Stimulated activated CD8-positive, alpha-beta memory T cell treated with anti-CD3 and anti-CD28 coated beads, Interleukin-12 subunit alpha, Interleukin-12 subunit beta, amount 100 ng/mL, for 4 hours (primary cell): ENCODE results near the gene PRKG1.
"Not testable (repeated sequence)": the region's sequence is repeated elsewhere in the genome, so short reads cannot be mapped to it uniquely, and the experiment has no call there.

Experiments
- DNase-seq: peaks from one replicate; pipeline ENCODE4 v3.0.0-alpha.2; 2020; ENCODE audit warnings: low read depth

Gene PRKG1

DNA sequence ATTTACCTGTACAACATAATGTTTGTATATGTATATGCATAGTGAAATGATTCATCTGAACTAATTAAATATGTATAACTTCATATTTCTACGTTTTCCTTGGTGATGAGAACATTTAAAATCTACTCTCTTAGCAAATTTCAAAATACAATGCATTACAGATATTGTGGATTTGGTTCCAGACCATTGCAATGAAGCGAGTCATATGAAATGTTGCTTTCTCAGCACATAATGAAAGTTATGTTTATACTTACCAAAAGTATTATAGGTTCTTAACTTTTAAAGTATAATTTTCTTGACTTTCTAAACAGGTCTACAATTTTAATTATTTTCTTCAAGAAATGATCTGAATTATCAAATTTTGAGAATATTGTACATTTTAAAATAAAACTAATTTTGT, 435.9 kb downstream of the PRKG1 start:
- DNase-seq, result no peak

DNA sequence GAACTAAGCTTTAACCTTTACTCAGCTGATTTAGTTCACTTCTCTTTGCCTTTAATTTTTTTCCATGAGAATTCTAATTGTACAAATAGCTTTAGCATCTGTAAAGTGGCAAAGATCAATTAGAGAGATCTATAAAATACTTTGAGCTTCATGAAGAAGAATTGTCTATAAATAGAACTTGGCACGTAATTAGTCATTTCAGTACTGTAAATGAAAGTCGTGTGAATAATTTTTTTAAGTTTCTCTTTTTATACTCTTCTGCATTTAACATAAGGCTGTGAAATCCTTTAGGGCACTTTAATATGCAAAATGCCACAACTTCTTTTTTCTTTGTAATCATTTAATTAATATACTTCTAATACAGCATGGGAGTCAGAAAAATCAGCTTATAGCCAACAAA, 447.3 kb downstream of the PRKG1 start:
- no peak for DNase-seq

DNA sequence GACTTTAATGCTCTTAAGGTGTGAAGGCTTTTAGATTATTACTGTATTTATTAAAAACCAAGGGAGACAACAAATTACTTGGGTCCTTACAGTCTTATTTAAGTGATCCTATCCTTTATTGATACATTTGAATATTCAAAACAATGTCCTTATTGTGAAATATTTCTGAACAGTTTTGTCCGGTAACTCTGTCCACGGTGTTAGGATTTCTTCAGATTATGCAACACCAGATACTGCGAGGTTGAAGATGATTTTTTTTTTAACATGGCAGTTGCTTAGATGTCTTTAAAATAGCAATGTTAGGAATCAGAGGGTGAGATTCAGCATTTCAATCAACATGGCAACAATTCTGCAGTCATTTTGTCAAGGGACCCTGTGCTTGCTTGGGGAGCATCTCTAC, 448.6 kb downstream of the PRKG1 start:
- no peak for DNase-seq

DNA sequence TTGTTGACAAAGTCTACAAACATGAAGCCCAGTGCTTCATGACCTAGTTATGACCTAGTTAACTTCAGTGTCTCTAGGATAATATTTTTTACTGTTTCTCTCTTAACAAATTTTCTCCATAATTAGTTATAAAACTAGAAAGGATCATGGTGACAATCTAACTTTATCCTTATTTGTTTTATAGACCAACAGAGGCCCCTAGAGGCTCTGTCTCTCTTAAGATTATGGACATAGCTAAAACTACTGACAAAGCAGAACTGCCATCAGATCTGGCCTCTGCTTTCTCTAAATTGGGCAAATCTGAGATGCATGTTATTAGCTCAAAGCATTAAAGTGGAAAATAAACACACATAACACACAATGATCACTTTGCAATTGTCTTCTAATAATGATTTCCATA, 449.2 kb downstream of the PRKG1 start:
- DNase-seq, result no peak

- no peak for DNase-seq
These were observed 449.8 kb downstream of the PRKG1 start for GRCh38 chr10:51524041-51524440.

DNA sequence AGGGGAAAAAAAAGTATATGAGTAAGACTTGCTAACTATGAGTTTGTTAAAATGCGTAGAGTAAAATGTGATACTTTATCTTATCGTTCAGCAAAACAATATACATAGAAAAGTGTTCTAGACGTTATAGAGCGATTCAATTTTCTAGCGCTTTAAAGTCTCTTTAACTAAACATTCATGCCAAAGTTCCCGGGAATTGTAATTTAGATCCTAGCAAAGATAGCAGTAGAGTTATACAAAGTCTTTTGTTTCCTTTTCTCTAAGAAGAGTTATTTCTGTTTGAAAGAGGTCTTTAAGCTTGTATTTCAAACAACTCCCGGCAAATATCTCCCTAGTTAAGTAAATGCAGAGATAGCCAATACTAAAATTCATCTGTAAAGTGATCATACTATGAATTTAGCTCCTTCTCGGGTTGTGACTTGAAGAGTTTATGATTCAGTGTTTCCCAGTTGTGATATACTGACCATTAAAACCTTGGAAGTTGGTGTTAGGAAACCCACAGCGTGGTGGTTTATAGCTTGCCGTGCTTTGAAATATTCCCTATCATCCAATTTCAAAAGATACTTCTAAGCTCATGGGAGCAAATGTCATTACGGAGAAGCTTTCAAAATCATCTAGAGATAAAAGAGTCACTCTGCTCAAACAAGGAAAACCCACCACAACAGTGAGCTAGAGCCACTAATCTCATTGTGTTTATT, 453.4 kb downstream of the PRKG1 start:
- no peak for DNase-seq

- DNase-seq, result no peak
These were observed 454.2 kb downstream of the PRKG1 start for GRCh38 chr10:51528527-51528926.

- no peak for DNase-seq
These were observed 456.3 kb downstream of the PRKG1 start for GRCh38 chr10:51530541-51530940.

DNA sequence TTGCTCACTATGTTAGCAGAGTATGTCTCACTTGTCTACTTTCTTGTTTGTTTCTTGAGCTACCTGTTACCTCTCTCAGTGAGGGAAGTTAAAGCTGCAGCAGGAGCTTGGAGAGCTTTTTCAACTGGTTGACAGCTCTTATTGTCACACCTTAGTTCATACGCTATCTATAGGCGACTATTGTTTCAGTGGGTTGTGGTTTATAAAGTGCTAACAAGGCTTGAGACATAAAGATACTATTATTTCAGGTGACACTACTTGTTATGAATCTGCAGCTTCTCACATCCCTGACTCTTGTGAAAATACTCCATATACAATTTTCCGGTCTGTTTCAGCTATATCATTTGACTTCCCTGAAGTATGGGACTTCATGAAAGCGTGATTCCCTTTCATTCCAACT, 457.8 kb downstream of the PRKG1 start:
- no peak for DNase-seq

DNA sequence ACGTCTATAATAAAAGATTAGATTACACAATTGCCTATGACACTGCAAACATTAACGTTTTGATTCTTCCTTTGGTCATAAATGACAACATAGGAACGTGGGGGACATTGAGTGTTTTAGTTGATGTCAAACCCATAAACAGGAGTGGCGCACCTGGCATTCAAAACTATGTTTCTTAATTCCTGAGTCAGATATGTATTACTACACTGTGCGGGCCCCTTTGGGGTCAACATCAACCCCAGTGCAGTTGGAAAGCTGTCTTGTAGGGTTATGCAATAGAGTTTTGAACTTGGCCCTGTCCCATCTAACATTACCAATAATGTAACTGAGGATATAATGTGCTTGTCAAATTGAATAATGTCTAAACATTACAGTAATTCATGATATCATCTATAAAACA, 468.6 kb downstream of the PRKG1 start:
- DNase-seq, result no peak

- DNase-seq, result no peak
These were observed 470.6 kb downstream of the PRKG1 start for GRCh38 chr10:51544933-51545332.

DNA sequence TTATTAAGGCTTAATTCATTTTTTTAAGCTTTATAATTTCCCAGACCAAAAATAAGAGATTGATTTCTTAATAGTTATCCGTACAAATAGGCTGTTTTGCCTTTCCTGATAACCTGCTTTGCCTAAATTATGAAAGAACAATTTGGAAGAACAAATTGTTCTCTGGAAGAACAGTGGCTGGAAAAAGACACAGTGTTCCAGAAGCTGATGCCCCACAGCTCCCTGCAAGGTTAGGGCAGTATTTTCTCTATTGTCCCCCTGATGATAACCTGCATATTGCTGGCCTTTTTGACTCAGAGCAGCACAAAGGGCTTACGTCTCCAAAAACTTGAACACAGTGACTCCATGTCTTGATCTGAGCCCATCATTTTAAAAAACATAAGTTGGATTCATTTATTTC, 473.7 kb downstream of the PRKG1 start:
- no peak for DNase-seq

DNA sequence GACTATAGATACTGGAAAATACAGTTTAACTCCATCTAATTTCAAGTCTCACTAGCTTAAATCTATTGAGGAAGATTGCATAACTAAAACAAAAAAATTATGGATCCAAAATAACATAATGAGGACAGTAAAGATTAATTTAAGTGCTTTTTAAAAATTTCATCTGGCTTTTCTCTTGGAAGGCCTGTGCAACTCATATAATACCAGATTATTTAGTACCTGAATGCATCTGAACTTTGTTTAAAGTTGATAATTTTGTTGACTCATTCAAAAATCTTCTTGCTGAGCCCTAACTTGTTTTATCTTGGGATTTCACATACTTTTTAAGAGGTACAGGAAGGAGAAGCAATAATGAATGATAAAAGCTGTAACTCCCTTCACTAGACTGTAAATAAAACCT, 478.6 kb downstream of the PRKG1 start:
- DNase-seq, result no peak

DNA sequence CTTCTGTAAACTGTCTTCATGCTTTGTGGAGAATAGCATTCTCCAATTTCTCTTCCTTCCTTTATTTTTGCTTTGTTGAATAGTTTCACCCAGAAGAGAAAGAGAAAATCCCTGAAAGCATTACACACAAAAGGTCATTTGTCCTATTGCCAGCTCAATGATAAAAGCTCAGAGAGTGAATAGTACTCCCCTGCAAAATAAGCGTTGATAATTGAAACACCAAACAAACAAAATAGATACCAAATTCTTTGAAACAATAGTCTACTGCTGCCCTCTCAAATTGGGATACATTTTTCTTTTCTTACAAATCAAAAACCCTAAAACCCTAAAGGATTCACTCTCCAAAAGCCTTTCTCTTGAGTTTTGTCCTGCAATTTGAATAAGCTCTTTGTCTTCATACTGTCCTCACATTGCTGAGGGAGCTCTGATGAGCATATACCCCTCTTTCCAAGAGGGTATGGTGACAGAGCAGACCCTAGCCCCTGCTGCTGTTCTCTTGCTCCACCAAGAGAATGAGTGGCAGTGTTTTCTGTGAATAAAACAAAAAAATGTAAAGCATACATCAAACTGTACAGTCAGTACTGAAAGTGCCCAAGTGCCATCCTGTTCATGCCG, 490.7 kb downstream of the PRKG1 start:
- DNase-seq, result no peak

GRCh38 chr10:51567271-51567670, 493.0 kb downstream of the PRKG1 start:
- no peak for DNase-seq

DNA sequence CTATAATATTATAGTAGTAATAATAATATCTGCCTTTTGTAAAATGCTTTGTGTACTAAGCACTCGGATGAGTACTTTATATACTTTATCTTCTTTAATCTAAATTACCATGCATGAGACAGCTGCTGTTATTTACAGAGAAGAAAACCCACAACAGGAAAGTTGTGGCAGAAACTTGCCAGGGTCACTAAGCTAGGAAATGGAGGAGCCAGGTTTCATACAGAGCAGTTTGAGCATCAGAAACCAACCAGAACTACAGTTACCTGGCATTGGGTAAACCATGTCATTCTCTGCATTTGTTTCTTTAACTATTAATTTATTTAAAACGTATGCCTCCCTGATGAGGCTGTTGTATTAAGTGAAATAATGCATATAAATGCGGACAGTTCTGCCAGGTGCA, 495.2 kb downstream of the PRKG1 start:
- no peak for DNase-seq

DNA sequence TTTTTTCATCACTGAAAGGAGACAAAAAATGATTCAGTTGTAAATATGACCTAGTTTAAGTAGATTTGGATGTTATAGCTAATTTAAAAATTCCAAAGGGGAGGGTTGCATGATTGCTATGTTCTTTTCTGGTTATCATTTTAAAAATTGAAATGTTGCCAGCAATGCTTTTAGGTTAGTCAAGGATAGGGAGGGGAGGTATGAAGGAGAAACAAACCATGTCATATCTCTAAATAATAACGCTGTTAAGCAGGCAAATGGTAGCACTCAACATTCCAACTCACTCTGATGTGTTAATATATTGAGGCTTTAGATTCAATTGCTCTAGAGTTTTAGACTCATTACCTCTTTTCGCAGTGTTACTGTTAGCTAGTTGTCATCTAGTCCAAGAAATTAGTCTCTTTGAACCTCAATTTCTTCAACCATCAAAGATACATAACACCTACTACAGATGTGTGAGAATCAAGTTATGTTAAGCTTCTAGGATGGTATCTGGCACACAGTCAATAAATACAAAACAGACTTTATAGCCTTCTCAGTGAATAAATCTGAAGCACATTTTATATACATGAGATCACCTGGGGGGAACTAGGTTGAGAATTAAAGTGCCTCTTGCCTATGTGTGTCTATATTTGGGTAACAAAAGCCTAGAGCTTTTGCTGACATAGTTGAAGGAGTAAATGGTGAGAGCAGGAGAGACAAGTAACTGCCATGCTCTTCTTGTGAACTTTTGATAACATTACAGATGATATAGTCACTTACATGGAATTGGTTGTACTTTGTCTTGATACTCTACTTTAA, 500.2 kb downstream of the PRKG1 start:
- no peak for DNase-seq

DNA sequence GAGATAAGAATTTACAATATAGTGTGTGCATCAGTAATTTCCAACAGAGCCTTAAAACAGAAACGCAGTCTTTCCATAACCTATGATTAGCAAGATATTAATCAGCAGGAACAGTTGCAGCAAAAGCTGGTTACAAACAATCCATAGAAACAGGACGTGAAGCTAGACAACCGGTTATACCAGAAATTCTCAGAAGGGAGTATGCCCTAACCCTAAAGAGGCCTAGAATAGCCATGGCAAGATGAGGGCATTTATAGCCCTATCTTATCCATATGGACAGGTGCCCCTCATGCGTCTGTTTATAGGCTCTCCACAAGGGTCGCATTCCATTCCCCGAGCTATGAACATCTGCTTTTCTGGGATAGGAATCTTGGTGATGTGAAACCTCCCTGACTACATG, 506.9 kb downstream of the PRKG1 start:
- not testable (repeated sequence) for DNase-seq

DNA sequence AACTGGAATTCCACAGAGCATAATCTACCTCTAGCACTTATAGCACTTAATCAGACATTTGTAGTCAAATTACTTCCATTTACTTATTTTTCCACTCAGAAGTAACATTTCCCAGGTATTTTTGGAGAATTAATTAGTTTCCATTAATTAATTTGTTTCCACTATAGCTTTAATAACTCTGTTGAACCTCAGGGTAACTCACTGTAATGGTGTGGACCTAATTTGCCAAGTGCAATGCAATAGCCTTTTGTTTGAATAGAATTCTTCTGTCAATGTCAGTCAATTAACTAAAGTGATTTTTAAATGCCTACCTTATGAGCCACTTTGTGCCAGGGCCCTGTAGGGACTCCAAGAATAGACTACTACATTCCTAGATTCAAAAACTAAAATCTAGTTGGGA, 509.7 kb downstream of the PRKG1 start:
- DNase-seq, result no peak

DNA sequence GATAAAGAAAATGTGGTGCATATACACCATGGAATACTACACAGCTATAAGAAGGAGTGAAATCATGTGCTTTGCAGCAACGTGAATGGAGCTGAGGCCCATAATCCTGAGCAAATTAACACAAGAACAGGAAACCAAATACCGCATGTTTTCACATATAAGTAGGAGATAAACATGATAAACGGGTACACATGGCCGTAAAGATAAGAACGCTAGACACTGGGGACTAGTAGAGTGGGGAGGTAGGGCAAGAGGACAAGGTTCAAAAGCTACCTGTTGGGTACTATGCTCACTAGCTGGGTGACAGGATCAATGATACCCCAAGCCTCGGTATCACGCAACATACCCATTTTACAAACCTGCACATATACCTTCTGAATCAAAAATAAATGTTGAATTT, 511.5 kb downstream of the PRKG1 start:
- DNase-seq, result no peak

- DNase-seq, result no peak
These were observed 514.7 kb downstream of the PRKG1 start for GRCh38 chr10:51588984-51589383.

- DNase-seq, result no peak
These were observed 516.5 kb downstream of the PRKG1 start for GRCh38 chr10:51590818-51591217.

DNA sequence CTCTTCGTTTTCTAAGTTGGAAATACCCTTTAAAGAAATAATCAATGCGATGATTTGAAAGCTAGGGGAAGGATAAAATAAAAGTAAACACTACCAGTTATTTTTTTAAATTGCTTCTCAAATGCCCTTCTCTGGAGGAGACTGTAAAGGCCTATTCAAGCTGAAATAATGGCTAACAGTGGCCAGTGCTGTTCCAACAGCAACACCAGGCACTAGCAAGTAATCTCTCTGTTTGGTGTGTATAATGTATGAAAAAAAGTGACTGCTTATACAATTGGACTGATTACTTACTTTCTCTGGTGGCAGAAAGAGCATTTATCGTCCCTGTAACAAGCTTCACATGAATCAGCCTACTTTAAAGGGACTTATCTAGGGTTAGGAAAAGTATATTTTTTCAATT, 522.4 kb downstream of the PRKG1 start:
- DNase-seq, result no peak
